NCI-H2171 (cell line): ENCODE results near the gene AFP.

Experiments used
- DNase-seq: peaks from one replicate; lab custom pipeline; 2025; lab: John Stamatoyannopoulos, UW

AFP gene

GRCh38 chr4:73415807-73416238 lies 20.2 kb upstream of the AFP start:
- no peak for DNase-seq

GRCh38 chr4:73416423-73417087 lies 19.5 kb upstream of the AFP start:
- no peak for DNase-seq

DNA sequence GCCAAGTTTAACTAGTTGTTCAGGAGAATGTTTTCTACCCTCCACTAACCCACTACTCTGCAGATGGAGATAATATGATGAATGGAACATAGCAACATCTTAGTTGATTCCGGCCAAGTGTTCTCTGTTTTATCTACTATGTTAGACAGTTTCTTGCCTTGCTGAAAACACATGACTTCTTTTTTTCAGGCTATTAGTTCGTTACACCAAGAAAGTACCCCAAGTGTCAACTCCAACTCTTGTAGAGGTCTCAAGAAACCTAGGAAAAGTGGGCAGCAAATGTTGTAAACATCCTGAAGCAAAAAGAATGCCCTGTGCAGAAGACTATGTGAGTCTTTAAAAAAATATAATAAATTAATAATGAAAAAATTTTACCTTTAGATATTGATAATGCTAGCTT lies 18.7 kb upstream of the AFP start:
- no peak for DNase-seq

DNA sequence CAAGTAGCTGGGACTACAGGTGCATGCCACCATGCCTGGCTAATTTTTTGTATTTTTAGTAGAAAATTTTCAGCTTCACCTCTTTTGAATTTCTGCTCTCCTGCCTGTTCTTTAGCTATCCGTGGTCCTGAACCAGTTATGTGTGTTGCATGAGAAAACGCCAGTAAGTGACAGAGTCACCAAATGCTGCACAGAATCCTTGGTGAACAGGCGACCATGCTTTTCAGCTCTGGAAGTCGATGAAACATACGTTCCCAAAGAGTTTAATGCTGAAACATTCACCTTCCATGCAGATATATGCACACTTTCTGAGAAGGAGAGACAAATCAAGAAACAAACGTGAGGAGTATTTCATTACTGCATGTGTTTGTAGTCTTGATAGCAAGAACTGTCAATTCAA lies 18.0 kb upstream of the AFP start:
- DNase-seq, result no peak

GRCh38 chr4:73418677-73419076 lies 17.3 kb upstream of the AFP start:
- DNase-seq, result no peak

- DNase-seq, result no peak
Observed at GRCh38 chr4:73419106-73420038, 16.6 kb upstream of the AFP start.

- DNase-seq, result no peak
Observed at GRCh38 chr4:73420615-73421014, 15.4 kb upstream of the AFP start.

DNA sequence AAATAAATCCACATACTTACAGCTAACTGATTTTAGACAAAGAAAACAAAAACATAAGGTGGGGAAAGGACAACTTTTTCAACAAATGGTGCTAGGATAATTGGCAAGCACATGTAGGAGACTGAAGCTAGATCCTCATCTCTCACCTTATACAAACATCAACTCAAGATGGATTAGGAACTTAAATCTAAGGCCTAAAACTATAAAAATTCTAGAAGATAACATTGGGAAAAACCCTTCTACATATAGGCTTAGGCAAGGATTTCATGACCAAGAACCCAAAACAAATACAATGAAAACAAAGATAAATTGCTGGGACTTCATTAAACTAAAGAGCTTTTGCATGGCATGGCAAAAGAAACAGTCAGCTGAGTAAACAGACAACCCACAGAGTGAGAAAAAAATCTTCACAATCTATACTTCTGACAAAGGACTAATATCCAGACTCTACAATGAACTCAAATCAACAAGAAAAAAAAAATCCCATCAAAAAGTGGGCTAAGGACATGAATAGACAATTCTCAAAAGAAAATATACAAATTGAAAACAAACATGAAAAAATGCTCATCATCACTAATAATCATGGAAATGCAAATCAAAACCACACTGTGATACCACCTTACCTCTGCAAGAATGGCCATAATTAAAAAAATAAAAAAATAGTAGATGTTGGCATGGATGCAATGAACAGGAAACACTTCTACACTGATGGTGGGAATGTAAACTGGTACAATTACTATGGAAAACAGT lies 14.1 kb upstream of the AFP start:
- no peak for DNase-seq

- DNase-seq, result no peak
Observed at GRCh38 chr4:73422458-73422752, 13.6 kb upstream of the AFP start.

- DNase-seq, result no peak
Observed at GRCh38 chr4:73423184-73423583, 12.8 kb upstream of the AFP start.

DNA sequence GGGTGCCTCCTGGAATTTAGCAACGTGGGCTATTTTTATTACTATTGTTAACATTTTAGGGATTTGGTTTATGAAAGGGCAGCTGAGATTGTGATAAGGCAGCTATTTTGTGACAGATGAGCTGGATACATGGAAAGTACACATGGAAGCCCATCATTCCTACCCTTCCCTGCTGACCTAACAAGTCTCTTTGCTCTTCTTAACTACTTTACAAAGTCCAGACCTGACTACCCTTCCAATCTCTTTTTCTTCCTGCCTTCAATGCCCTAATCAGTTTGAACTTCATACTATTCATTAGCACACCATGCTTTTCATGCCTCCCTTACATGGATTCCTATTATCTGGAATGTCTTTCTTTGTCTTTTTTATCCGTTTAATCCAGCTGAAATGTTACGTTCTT lies 9.4 kb upstream of the AFP start:
- no peak for DNase-seq

DNA sequence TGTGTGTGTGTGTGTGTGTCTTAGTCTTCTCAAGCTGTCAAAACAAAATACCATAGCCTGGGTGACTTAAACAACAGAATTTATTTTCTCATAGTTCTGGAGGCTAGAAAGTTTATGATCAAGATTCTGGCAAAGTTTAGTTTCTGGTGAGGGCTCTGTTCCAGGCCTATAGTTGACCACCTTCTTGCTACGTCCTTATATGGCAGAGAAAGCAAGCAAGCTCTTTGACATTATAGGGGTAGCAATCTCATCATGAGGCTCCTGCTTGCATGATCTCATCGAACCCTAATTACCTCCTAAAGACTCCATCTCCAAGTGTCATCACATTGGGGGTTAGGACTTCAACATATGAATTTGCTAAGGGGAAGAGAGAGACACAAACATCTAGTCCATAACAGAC lies 6.9 kb upstream of the AFP start:
- DNase-seq, result no peak

DNA sequence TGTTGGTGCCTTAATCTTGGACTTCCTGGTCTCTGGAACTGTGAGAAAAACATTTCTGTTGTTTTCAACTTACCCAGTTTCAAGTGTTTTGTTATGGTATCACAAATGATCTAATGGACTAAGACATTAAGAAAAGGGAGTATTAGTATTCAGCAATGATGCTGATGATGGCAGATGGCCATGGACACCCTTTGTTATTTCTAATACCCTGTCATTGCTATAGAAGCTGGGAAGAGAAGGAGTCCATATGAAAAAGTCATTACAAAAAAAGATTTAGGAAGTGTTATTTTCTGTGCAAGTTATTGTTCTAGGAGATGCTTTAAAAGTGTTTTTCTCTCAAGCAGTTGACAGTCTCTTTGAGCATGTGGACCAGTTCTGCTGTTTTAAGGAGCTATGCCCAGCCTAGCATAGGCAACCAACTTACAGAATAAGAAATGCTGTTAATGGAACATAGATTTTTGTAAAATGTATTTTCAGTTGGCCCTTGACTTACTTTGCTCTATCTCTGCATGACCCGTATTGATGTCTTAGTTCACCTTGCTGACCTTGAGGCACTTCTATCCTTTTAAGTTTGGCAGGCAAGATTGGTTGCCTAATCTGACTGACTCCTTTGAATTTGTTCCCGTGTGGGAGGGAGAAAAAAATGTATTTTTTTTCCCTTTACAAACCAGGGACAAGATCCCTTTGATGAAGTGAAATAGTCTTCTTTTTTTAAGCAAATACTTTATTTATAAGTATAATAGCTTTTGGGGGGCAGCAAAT lies 6.0 kb upstream of the AFP start:
- DNase-seq, result no peak

- no peak for DNase-seq
Observed at GRCh38 chr4:73431813-73432168, 4.2 kb upstream of the AFP start.

DNA sequence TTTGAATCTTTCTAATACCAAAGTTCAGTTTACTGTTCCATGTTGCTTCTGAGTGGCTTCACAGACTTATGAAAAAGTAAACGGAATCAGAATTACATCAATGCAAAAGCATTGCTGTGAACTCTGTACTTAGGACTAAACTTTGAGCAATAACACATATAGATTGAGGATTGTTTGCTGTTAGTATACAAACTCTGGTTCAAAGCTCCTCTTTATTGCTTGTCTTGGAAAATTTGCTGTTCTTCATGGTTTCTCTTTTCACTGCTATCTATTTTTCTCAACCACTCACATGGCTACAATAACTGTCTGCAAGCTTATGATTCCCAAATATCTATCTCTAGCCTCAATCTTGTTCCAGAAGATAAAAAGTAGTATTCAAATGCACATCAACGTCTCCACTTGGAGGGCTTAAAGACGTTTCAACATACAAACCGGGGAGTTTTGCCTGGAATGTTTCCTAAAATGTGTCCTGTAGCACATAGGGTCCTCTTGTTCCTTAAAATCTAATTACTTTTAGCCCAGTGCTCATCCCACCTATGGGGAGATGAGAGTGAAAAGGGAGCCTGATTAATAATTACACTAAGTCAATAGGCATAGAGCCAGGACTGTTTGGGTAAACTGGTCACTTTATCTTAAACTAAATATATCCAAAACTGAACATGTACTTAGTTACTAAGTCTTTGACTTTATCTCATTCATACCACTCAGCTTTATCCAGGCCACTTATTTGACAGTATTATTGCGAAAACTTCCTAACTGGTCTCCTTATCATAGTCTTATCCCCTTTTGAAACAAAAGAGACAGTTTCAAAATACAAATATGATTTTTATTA lies 3.6 kb upstream of the AFP start:
- no peak for DNase-seq

- no peak for DNase-seq
Observed at GRCh38 chr4:73433140-73433539, 2.9 kb upstream of the AFP start.

- no peak for DNase-seq
Observed at GRCh38 chr4:73434311-73434710, 1.7 kb upstream of the AFP start.

- DNase-seq, result no peak
Observed at GRCh38 chr4:73436674-73437557, 895 bp downstream of the AFP start.

- no peak for DNase-seq
Observed at GRCh38 chr4:73437558-73437956, 1.5 kb downstream of the AFP start.

GRCh38 chr4:73438048-73438447 lies 2.0 kb downstream of the AFP start:
- DNase-seq, result no peak
